Measurements from ENCODE around the gene SLC2A14.
"Not testable (repeated sequence)": the region's sequence is repeated elsewhere in the genome, so short reads cannot be mapped to it uniquely, and the experiment has no call there.

The SLC2A14 gene

DNA sequence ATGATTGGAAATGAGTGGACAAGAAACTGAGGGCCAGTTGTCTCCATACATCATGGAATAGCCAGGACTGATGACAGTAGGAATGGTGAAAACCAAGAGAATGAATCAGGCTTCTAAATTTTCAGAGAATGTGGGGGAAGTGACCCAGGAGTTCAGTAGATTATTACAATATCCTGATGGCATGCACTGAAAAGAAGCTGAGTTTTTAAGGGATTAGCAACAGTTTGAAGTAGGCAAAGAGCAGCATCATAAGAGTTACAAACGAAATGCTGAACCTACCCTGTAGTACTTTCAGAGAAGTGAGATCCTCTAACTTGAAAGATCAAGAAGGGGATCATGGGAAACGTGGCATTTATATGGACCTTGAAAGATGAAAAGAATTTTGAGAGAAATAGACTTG lies 13.2 kb downstream of the SLC2A14 start:
- TF ChIP-seq, protein P1, sequence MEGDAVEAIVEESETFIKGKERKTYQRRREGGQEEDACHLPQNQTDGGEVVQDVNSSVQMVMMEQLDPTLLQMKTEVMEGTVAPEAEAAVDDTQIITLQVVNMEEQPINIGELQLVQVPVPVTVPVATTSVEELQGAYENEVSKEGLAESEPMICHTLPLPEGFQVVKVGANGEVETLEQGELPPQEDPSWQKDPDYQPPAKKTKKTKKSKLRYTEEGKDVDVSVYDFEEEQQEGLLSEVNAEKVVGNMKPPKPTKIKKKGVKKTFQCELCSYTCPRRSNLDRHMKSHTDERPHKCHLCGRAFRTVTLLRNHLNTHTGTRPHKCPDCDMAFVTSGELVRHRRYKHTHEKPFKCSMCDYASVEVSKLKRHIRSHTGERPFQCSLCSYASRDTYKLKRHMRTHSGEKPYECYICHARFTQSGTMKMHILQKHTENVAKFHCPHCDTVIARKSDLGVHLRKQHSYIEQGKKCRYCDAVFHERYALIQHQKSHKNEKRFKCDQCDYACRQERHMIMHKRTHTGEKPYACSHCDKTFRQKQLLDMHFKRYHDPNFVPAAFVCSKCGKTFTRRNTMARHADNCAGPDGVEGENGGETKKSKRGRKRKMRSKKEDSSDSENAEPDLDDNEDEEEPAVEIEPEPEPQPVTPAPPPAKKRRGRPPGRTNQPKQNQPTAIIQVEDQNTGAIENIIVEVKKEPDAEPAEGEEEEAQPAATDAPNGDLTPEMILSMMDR (IDR thresholded peaks at IDR 0.05), result no peak
- Histone ChIP-seq H3K36me3 (peaks cover 6% of the 10 kb centered on the region), H3K4me3 (ENCODE audit: low read depth in 1 of 2, low read length in 1 of 2) (no peak overlapping the region), H3K27ac (peak overlapping the region; percentile 36), H3K9me3 (no peaks in the 10 kb centered on the region), H3K27me3 (no peaks in the 10 kb centered on the region), H3K4me1 (ENCODE audit: control insufficient read depth in 1 of 2, insufficient read depth in 1 of 2, low read depth in 1 of 2, low read length in 1 of 2) (peaks cover 29 to 37% of the 10 kb centered on the region in 2 experiments)

DNA sequence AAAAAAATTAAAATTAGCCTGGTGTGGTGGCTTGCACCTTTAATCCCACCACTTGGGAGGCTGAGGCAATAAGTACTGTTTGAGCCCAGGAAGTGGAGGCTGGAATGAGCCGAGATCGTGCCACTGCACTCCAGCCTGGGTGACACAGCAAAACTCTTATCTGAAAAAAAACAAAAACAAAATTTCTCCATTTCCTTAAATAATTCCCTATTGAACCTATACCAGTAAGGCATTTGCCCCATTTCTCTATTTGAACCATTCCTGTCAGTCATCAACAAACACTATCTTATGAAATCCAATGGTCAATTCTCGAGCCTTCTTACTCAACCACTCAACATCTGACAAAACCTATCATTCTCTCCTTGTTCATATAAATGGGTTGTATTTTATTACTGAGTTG lies 14.7 kb downstream of the SLC2A14 start:
- TF ChIP-seq, protein P1 (IDR thresholded peaks at IDR 0.05), result no peak

DNA sequence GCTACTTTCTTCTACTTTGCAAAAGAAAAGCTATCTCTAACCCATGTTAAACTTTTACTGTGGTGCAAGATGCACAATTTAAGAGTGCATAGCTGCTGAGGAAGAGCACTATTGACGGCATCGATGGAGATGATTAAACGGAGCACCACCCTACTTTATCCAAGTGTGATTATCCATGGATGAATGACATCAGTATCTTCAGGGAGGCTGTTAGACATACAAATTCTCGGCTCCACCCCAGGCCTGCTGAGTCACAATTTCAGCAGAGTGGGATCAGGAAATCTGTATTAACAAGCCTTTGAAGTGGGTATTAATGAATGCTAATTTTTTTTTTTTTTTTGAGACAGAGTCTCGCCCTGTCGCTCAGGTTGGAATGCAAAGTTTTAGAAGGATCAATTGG lies 16.2 kb downstream of the SLC2A14 start:
- Histone ChIP-seq H3K36me3 (peaks cover 11% of the 10 kb centered on the region), H3K27ac (no peak overlapping the region), H3K4me3 (ENCODE audit: low read depth in 1 of 2, low read length in 1 of 2) (no peak overlapping the region)

More for the DNA sequence above, 14.7 kb downstream of the SLC2A14 start:
- Histone ChIP-seq H3K4me3 (ENCODE audit: low read depth in 1 of 2, low read length in 1 of 2) (no peak overlapping the region), H3K27ac (peak overlapping the region; percentile 53), H3K27me3 (no peaks in the 10 kb centered on the region), H3K36me3 (peaks cover 6% of the 10 kb centered on the region), H3K4me1 (ENCODE audit: control insufficient read depth in 1 of 2, insufficient read depth in 1 of 2, low read depth in 1 of 2, low read length in 1 of 2) (peaks cover 29 to 37% of the 10 kb centered on the region in 2 experiments), H3K9me3 (no peaks in the 10 kb centered on the region)

DNA sequence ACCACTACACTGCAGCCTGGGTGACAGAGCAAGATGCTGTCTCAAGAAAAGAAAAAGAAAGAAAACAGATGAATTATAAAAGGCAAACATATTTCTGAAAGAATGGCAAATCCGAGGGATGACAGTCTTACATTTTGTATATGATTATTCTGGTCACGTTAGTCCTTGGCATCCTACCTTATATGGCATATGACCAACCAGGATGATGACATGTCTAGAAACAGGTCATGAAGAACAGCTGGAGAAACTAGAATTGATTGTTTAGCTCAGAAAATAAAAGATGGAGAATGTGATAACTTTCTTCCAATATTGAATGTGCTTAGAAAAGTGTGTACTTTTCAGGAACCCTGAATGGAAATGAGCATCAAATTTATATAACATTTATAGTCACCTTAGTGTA lies 19.2 kb downstream of the SLC2A14 start:
- Histone ChIP-seq H3K4me1 (ENCODE audit: control insufficient read depth in 1 of 2, insufficient read depth in 1 of 2, low read depth in 1 of 2, low read length in 1 of 2) (peaks cover 21 to 24% of the 10 kb centered on the region in 2 experiments), H3K4me3 (ENCODE audit: low read depth in 1 of 2, low read length in 1 of 2) (no peak overlapping the region), H3K27me3 (no peaks in the 10 kb centered on the region), H3K27ac (peak overlapping the region; percentile 20), H3K9me3 (no peaks in the 10 kb centered on the region), H3K36me3 (peaks cover 23% of the 10 kb centered on the region)
- TF ChIP-seq, protein P1 (IDR thresholded peaks at IDR 0.05), result no peak

More for the DNA sequence above, 16.2 kb downstream of the SLC2A14 start:
- no peaks in the 10 kb centered on the region for H3K9me3 ChIP-seq
- H3K4me1 ChIP-seq (ENCODE audit: control insufficient read depth in 1 of 2, insufficient read depth in 1 of 2, low read depth in 1 of 2, low read length in 1 of 2), result peaks cover 29 to 37% of the 10 kb centered on the region in 2 experiments
- TF ChIP-seq, protein P1 (IDR thresholded peaks at IDR 0.05), result no peak
- H3K27me3 ChIP-seq, result no peaks in the 10 kb centered on the region

DNA sequence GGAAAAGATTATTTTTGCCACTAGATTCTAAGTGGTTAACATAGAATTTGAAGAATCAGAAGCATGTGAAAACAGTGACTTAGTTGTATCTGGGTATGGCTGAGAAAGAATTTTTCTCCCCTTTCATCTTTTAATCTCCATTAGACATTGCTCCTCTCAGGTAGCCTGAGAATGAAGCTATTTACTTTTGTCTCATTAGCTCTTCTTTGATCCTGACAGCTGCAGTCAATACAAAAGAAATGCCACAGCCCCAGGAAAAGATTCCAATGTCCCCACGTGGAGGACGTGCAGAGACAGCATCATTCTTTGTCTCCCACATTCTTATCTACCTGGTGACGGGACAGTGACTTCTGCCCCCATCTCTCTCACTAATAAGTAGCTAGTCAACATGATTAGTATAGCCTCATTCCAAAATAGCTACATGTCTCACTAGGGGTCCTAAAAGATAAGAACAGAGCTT lies 21.1 kb downstream of the SLC2A14 start:
- peaks cover 23% of the 10 kb centered on the region for H3K36me3 ChIP-seq
- not testable (repeated sequence) for H3K27ac ChIP-seq; H3K4me3 ChIP-seq (ENCODE audit: low read depth in 1 of 2, low read length in 1 of 2); H3K9me3 ChIP-seq; H3K27me3 ChIP-seq
- H3K4me1 ChIP-seq (ENCODE audit: control insufficient read depth in 1 of 2, insufficient read depth in 1 of 2, low read depth in 1 of 2, low read length in 1 of 2), result peaks cover 26% of the 10 kb centered on the region in 2 experiments

DNA sequence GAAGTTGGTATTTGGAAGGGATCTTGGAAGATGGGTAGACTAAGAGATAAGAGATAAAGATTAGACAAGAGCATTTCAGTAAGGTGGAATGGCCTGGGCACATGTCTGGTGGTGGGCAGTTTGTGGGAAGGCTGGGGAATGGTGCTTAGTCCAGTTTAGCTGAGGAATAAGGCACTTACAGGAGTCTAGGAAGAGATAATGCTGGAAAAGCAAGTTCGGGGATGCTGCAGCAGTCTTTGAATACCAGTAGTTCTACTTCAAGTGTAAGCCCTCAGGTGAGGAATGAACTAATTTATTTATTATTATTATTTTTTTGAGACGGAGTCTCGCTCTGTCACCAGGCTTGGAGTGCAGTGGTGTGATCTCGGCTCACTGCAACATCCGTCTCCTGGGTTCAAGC lies 22.6 kb downstream of the SLC2A14 start:
- H3K36me3 ChIP-seq, result peaks cover 21% of the 10 kb centered on the region
- H3K4me3 ChIP-seq (ENCODE audit: low read depth in 1 of 2, low read length in 1 of 2); H3K27me3 ChIP-seq; H3K9me3 ChIP-seq; H3K27ac ChIP-seq: not testable (repeated sequence)
- peaks cover 38 to 40% of the 10 kb centered on the region in 2 experiments for H3K4me1 ChIP-seq (ENCODE audit: control insufficient read depth in 1 of 2, insufficient read depth in 1 of 2, low read depth in 1 of 2, low read length in 1 of 2)

DNA sequence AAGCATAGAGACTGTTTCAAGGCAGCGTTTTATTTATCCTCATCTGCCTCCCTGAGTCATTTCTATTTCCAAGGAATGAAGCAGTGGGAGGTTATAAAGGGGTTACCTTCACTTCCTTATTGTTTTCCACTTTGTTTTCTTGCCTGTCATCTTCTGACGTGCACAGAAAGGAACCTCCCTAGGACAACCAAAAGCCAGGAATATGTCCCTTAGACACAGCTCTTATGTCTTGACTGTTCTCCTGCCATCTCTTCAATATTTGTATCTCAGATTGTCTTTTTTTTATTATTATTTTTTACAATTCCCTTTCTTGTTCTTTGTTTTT lies 24.7 kb downstream of the SLC2A14 start:
- H3K27me3 ChIP-seq, H3K9me3 ChIP-seq: not testable (repeated sequence)
- Histone ChIP-seq H3K4me1 (ENCODE audit: control insufficient read depth in 1 of 2, insufficient read depth in 1 of 2, low read depth in 1 of 2, low read length in 1 of 2) (peaks cover 50 to 52% of the 10 kb centered on the region in 2 experiments), H3K4me3 (ENCODE audit: low read depth in 1 of 2, low read length in 1 of 2) (peak overlapping the region in 1 of 2 experiments; percentile 34), H3K36me3 (peaks cover 17% of the 10 kb centered on the region), H3K27ac (peak overlapping the region; percentile 87)

DNA sequence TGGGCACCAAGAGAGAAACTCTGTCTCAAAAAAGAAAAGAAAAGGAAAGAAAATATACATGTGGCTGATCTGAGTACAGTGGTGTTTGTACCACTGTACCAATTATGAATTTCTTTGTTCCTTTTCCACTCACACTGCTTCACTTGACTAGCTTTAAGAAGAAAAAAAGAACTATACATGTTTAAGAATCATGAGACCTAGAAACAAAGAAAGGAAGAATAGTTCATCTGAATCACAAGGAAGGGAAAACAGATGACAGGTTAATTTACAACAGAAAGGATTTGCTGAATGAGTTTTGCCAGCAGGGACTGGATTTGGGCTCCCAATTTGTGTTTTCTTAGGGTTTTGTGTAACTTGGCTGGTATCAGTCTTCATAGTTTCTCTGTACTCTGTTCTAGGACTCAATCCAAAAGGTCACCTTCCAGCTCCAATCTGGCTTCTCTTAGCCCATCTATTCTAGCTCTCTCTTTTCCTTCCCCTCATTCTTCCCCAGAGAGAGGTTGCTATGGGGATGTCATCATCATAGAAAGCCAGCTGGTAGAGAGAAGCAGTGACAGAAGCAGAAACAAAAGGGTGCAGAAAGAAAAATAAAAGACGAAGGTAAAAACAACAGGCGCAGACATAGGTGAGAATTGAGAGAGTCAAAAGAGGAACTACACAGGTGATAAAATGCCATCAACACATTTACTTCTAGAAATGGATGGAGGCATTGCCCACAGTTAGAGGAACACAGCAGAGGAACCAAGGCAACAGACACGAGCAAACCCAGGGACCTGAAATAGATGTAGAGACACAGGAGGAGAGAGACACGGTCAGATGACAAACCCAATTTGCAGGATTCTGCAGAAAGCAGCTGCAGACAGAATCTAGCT lies 25.3 kb downstream of the SLC2A14 start:
- H3K4me3 ChIP-seq (ENCODE audit: low read depth in 1 of 2, low read length in 1 of 2); H3K9me3 ChIP-seq; H3K27me3 ChIP-seq: not testable (repeated sequence)
- H3K36me3 ChIP-seq, result peaks cover 17% of the 10 kb centered on the region
- H3K27ac ChIP-seq, result peak overlapping the region; percentile 87
- H3K4me1 ChIP-seq (ENCODE audit: control insufficient read depth in 1 of 2, insufficient read depth in 1 of 2, low read depth in 1 of 2, low read length in 1 of 2), result peaks cover 56 to 58% of the 10 kb centered on the region in 2 experiments

Measured in neutrophil (primary cell).